Measurements from ENCODE around the gene VMP1.

DNA sequence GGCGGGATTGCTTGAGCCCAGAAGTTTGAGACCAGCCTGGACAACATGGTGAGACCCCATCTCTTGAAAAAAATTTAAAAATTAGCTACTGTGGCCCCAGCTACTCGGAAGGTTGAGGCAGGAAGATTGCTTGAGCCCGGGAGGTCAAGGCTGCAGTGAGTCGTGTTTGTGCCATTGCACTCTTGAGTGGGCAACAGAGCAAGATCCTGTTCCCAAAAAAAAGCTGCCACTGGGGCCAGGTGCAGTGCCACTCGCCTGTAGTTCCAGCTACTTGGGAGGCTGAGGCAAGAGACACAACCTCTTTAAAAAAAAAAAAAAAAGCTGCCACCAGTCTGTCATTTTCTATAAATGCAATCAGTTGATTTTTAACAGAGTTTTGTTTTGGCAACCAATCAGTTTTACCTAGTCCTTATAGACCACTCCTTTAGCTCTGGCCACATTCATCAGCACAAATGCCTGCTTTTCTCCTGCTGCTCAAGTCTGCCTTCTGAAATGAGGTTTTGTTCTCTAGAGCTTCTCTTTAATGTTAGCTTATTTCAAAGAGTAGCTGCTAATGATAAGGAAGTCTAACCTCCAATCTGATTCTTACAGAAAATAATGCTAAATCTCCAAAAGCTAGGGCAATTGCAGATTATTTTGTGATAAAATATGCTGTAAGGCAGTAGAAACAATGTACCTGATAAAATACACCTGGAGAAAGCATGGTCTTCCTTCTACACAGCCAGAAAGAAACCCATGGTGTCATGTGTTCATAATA is 120.4 kb downstream of the VMP1 start:
- TF ChIP-seq, protein P1, sequence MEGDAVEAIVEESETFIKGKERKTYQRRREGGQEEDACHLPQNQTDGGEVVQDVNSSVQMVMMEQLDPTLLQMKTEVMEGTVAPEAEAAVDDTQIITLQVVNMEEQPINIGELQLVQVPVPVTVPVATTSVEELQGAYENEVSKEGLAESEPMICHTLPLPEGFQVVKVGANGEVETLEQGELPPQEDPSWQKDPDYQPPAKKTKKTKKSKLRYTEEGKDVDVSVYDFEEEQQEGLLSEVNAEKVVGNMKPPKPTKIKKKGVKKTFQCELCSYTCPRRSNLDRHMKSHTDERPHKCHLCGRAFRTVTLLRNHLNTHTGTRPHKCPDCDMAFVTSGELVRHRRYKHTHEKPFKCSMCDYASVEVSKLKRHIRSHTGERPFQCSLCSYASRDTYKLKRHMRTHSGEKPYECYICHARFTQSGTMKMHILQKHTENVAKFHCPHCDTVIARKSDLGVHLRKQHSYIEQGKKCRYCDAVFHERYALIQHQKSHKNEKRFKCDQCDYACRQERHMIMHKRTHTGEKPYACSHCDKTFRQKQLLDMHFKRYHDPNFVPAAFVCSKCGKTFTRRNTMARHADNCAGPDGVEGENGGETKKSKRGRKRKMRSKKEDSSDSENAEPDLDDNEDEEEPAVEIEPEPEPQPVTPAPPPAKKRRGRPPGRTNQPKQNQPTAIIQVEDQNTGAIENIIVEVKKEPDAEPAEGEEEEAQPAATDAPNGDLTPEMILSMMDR (conservative IDR thresholded peaks at IDR 0.05; ENCODE audit: low read length) = no peak
- no peak for TF ChIP-seq EZH2phosphoT487 (IDR thresholded peaks at IDR 0.05; ENCODE audit: borderline replicate concordance, low read depth, low read length)

Measured in OCI-LY7 (cell line).